Sigmoid colon (tissue), 4 donors: ENCODE results near the gene RTN4.

ENCODE experiments used
- CTCF ChIP-seq, 4 experiments: fragments of 450-650 bp in 3 of 4; fragments of 200-600 bp in 1 of 4; IDR thresholded peaks; one replicate each; pipeline ENCODE4 v1.5.1; 2016 to 2019; ENCODE audit warnings: antibody characterized with exemption in 4 of 4, mild to moderate bottlenecking in 3 of 4, moderate library complexity in 2 of 4
- EP300 ChIP-seq, 4 donors: sonication (generic); formaldehyde crosslinking; IDR thresholded peaks; one replicate each; pipeline ENCODE4 v1.6.1; 2017; ENCODE audit warnings: antibody characterized with exemption in 4 of 4
- POLR2A ChIP-seq, 2 donors: fragments of 450-650 bp; IDR thresholded peaks; one replicate each; pipeline ENCODE4 v1.6.1; 2016; ENCODE audit warnings: antibody characterized with exemption in 2 of 2, mild to moderate bottlenecking in 2 of 2, moderate library complexity in 2 of 2
- POLR2AphosphoS5 ChIP-seq, 4 donors: sonication (generic); formaldehyde crosslinking; IDR thresholded peaks; one replicate each; pipeline ENCODE4 v1.6.1; 2017; ENCODE audit warnings: antibody characterized with exemption in 4 of 4

- no peak for TF ChIP-seq POLR2A (IDR thresholded peaks at IDR 0.05)
- no peak for TF ChIP-seq CTCF (IDR thresholded peaks at IDR 0.05)
- no peak for TF ChIP-seq EP300 (IDR thresholded peaks at IDR 0.05)
- TF ChIP-seq POLR2AphosphoS5 (IDR thresholded peaks at IDR 0.05): no peak
Observed at GRCh38 chr2:54984476-54984875, 65.8 kb downstream of the RTN4 start.
